Activated T-cell treated with anti-CD3 and anti-CD28 coated beads, Interleukin-2, amount 50 U/mL, for 48 hours (primary cell): ENCODE data around the gene SMARCD3.
A peak's percentile ranks its signal among the peaks of the same experiment; 100 is the strongest.

Experiments
- DNase-seq, 2 experiments: peaks; one replicate each; pipeline ENCODE4 v3.0.0-alpha.2; 2020

The SMARCD3 gene

DNA sequence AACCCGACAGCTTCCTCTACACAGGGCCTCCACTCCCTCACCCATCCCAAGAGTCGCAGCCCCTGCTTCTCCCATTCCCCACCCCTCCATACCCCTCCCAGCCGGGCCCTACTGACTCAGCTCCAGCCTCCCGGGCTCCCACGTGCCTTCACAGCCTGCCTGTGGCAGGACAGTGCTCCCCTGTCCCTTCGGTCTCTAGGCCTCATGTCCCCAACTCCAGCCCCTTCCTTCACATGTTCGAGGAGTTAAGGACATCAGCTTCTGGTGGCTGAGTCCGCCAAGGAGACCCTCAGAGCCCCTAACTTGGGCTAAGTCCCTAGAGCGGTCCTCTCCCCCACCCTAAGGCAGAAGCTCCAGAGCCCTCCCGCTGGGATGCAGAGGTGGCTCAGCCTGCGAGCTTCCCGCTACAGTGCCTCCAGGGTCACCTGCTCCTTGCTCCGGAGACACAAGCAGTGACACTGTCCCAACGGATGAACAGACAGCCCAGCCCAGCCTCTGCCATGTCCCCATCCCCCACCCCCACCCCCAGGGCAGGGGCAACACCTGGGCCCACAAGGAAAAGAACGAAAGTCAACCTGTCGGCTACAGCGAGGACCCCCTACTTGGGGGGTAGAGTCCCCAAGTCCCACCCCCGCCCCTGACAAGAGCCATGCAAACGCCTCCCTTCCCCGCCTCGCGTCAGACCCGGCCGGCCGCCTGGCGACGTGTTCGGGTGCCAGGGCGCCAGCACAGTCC is 716 bp downstream of the SMARCD3 start:
- peak in 1 of 2 experiments; percentile 32 for DNase-seq

DNA sequence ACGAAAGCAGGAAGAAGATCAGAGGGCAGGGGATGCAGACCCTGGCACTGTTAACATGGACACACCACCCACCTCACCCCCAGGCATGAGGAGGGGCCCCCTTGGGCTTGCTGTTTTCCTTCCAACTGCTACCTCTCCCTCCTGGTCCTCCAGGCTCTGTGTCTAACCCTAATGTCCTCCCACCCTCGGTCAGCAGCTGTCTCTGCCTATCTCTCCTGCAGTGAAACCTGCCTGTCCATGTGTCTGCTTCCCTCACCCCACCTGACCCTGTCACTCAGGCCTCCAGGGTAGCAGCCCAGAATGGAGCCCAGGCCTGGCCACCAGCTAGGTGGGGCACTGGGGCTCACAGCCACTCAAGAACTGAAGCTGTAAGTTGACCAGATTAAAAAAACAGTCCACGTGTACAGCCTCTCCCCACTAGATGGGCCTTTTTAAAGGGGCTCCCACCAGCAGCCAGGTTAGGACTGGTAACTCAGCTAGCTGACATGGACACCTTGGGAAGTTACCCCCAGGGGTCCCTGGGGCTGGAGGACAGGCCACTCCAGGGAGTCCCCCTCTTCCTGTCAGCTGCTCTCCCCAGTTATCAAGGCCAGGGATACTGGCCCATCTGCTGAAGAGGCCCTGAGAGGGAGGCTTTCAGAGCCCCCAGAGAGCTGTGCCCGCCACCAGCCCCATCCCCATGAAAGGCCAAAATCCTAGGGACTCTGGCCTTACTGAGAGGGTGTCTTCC is 1.5 kb downstream of the SMARCD3 start:
- DNase-seq: no peak

DNA sequence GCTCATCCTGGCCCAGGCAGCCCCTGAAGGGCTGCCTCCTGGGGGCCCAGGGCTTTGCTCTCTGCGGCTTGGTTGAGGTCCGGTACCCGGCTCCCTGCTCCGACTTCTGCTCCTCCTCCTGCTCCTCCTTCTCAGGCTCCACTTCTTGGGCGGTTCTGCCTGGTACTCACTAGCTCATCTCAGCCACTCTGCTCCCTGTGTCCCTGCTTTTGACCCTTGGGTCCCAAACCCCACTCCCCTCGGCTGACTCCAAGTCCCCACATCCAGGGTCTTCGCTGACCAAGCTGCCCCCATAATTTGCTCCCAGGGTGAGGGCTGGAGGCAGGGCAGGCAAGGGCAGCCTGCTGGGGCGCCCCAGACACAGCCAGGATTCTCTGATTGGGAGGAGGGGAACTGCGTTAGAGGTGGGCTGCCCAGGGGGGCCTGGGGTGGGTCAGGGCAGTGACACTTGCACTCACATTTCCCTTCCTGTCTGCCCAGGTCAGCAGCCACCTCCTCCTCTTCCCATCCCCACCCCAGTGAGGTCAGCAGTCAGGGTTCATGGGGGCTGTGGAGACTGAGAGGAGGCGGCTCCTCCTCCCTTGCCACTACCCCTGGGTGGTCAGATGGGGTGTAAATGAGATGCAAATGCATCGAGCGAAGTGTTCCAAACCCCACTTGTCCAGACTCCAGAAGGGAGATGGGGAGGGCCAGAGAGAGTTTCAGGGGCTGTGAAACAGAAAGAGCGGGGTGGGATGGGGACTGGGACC is 2.2 kb downstream of the SMARCD3 start:
- DNase-seq: no peak

DNA sequence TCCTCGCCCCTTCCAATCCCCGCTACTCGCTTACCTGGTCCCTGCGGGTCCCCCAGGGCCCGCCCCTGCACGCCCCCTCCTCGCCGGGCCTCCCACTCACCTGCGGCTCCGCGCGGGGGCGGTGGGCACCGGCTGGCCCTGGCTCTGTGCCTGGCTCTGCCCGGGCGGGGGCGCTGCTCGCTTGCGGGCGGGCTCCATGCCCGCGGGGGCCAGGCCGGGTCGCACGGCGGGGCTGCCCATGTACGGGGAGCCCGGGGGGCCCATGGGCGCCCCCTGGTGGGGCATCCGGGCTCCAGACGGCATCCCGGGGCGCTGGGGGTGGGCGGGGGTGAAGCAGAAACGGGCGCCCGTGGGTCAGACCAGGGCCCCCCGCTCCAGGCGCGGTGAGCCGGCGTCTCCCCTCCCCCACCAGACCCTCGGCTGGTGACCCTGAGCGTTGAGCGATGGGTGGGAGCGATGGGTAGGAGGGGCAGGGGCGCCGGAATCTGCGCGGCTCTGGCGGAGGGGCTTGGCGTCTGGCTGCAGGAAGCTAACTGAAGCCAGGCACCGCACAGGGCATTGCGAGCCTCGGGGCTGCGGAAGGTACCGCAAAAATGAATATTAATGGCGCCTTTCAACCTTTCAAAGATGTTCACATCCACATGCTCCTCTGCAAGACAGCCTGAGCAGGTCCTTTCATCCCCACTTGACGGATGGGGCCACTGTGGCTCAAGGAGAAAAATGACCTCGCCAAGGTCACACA is 3.0 kb downstream of the SMARCD3 start:
- DNase-seq: peak; percentile 74 to 80

DNA sequence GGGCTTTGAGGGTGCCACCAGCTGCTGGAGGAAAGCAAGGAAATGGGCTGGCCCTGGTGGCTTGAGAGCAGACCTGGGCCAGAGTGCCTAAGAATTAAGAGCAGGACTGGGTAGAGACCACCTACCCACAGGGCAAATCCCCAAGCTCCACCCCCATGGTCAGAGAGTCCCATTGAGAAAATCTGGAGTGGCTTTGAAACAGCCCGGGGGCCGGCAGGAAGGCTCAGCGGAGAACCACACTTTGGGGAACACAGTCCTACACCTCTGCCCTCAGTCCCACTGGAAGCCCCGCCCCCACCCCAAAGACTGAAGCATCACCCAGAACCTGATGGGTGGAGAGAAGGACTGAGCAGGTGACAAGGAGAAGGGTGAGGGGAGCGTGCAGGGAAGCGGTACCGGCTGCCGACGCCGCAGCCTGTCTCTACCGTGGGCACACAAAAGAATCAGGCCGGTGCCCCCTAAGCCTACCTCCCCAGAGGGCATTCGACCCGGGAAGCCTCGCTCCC is 3.6 kb downstream of the SMARCD3 start:
- DNase-seq: peak; percentile 38 to 42

DNA sequence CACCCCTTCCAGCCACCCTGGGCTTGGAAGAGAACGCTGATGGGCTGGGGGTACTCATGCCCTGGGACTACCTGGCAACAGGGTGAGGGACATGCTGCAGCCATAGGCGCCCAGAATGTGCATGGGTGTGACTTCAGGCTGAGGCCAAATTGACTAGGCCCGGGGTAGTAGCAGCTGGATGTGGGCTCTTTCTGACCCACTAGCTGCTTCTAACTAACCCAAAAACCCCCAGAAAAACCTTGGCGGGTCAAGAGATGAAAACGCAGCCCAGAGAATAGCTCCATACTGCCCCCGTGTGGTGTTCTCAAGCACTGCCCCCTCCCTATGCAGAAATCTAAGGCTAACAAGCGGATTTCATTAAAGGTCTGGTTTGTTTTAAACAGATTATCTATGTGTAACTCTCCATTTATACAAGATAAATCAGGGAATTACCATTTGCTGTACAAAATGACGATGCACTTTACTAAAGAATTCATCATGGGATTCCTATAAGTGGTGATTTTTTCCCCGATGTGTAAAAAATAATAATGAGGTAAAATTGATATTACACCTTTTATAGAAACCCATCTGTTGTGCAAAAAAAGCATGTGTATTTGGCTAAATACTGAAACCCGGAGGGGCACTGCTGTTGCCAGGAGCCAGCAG is 4.2 kb downstream of the SMARCD3 start:
- peak; percentile 75 to 79 for DNase-seq

DNA sequence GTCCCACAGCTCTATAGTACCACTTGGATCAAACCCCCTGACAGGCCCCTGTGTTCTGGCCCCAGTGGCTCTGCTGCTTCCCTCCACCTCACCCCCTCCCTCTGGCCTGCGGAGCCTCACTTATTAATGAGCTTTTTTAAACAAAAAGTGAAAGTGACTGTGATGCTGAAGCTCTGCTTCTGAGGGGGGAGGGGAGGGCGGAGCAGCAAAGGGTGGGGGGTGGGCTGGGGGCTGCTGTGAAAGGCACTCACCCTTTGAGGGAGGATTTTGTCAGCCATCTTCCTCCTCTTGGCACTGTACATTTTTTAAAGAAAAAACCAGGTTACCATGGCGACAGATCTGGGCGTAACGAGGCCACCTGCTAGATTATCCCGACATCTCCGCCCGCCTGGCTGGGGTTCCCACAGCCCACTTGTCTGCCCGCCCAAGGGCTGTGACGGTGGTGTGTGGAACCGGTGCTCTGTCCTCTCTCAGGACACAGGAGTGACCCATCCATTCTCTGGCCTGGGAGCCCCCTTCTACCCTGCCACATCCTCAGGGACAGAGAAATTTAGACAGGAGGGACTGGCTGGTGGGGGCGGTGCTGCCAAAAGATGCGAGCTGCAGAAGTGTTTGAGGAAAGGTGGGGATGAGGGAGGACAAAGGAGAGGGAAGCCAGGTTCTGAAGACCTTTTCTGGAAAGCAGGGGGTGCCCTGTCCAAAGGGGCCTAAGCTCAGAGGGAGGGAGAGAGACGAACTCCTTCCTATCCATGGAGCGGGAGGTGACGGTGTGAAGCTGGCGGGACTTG is 4.9 kb downstream of the SMARCD3 start:
- peak; percentile 44 to 49 for DNase-seq

DNA sequence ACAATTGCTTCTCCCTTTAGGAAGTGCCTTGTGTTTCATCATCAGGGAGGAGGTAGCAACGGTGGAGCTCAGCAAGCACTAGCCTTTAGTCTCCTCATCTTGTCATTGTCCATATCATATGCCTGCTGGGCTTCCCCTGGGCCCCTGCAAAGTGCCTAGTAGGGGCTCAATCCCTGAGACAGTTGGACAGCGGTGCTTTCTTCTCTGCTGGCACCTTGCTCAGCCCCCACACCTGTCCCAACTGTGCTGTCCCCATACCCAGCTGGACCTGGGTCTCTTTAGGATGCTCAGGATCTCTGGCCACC is 5.5 kb downstream of the SMARCD3 start:
- no peak for DNase-seq

DNA sequence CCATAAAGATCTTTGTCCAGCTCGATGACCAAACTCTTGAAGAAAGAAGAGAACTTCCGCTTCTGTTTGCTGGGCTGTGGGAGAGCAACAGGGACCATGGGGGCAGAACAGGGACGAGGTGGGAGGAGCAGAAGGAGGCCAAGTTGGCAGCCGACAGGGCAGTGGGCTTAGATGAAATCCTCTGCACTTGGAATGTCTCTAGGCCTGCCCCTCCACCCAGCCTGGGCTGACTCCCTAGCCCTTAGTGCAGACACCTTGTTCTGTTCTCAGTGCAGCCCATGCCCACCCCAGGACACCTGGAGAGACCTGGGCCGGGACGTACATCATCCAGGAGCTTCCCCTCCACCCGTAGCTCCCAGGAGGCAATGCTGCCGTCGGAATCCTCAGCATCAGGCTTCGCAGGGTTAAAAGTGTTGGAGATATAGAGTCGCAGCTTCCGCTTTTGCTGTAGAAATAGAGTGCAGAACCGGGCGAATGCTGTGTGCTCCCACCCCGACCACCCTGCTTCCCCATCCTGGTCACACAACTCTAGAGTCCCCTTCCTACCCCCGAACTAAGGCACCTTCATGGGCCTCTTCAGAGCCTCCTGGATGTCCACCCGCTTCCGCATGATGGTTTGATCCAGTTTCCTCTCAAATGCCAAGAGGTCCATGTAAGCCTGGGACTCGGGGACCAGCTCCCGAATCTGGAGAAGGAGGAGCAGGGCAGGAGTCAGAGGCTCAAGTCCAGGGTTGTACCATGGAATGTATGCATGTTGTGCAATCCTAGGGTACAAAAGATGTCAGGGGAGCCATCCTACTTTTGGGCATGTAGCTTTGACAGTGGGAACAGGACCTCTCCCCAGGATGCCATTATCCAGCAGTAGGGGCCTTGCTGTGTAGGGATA is 6.1 kb downstream of the SMARCD3 start:
- no peak for DNase-seq

DNA sequence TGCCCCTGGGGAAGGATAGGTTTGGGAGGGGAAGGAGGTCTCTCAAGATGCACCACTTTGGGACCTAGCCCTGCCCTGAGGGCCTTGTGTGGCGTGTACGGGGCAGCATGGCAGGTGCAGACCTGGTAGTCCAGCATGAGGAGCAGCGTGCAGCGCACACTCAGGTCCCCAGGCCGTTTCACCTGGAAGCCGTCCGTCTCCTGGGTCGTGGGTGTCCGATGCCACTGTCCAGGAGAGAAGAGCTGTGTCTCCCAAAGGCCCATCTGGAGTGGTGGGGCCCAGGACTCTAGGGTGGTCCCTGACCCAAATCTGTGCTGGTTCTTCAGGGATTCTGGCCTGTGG is 6.8 kb downstream of the SMARCD3 start:
- no peak for DNase-seq

DNA sequence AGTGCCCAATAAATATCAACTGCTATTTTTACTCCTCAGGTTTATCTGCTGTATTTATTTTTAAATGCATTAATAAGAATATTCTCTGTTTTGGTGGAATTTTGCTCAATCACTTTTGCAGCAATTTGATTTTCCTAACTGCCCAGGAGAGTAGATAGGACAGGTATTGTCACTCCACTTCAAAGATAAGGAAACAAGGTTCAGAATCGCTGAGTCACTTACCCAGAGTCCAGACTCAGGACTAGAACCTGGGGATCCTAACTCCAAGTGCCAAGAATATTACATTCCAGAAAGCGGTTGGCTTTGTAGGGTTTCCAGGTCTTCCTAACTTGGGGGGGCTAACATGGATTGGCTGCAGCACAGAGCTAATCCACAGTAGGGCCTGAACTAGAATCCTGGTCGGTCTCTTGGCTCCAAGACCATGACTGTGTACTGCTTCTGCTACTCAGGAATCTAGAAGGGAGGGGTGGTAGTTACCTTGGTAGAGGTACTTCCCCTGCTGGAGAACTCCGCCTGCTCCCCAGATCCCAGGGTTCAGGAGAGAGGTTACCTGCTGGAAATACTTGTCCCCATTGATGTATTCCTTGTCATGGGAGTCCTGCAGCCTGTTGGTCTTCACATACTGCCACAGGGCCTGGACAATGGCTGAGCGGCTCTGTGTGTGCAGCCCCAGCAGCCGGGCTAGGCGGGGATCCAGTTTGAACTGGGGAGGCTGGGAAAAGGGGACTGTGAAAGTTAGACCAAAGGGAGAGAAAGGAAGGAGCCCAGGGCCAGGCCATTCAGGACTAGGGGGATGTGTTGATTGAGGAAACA is 7.3 kb downstream of the SMARCD3 start:
- DNase-seq: no peak

DNA sequence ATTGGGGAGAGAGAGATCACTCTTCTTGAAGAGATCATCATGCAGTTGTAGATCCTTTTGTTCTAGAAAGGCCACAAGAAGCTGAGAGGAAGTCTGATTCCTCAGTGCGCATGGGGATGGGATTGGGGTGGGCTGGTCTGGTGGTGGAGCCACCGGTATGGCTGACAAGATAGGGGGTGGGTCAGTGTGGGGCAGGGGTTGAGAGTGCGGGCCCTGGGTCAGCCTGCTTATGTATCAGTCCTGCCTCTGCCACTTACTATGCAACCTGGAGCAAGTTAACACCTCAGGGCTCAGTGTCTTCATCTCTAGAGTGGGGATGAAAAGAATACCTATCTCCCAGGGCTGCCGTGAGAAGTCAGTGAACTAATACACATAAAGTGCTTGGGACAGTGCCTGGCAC is 8.0 kb downstream of the SMARCD3 start:
- DNase-seq: no peak

DNA sequence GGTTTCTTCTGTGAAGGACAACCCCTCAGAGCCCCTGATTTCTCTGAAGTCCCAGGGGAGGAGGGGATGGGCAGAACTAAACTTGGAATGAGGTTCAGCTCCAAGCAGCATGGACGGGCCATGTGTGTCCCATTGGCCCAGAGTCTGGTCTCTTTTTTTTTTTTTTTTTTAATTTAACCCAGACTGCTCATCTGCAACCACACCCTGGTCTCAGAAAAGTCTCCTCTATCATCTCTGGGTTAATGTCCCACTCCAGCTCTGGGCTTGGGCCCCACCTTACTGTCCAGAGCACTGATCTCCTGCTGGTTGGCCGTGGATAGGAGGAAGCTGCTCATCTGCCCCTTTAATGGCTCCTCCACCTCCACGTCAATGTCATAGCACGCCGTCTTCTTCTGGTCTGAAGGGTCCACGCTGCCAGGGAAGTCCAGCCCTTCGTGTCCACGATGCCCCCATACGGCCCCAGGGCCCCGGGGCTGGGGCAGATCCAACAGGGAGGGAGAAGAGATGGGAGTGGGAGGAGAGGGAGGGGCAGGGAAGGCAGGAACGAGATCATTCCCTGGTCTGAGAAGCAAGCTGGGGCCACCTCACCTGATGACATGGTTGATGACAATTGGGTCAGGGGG is 8.5 kb downstream of the SMARCD3 start:
- DNase-seq: no peak

DNA sequence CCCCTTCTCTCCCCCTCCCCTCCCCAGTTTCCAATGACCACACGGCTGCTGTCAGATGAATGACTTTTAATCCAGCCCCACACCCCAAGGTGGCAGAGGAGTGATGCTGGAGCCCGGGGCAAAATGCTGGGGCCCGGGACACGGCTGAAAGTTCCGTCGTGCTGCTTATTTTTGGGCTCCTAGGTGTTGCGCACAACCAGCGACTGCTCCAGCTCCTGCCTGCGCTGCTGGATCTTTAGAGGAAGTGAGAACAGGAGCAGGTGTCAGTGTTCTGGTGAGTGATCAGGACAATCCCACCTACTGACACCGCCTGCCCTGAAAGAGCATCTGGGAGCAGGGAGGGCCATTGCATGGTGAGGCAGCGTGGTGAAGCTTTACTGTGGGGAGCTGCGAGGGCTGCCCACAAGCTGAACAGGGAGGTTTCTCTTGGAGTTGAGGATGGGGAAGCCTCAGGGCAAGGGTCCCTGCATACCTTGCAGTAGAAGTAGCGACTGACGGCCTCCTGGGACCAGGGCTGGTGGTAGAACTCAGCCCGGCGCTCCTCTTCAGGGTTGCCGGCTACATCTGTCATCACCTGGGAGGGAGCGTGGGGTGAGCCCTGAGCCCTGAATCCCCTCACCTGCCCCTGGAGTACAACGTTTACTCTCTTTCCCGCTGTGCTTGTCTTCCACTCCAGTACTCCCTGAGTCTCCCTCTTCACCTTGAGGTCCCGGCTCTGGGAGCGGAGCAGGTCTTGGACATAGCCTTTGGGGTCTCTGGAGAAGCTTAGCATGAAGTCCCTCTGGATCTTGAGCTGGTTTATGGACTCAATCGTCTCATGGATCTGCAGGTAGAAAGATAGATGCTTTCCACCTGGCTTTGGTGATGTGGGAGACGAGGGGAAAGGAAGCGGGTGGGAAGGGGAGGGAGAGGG is 9.3 kb downstream of the SMARCD3 start:
- DNase-seq: no peak

DNA sequence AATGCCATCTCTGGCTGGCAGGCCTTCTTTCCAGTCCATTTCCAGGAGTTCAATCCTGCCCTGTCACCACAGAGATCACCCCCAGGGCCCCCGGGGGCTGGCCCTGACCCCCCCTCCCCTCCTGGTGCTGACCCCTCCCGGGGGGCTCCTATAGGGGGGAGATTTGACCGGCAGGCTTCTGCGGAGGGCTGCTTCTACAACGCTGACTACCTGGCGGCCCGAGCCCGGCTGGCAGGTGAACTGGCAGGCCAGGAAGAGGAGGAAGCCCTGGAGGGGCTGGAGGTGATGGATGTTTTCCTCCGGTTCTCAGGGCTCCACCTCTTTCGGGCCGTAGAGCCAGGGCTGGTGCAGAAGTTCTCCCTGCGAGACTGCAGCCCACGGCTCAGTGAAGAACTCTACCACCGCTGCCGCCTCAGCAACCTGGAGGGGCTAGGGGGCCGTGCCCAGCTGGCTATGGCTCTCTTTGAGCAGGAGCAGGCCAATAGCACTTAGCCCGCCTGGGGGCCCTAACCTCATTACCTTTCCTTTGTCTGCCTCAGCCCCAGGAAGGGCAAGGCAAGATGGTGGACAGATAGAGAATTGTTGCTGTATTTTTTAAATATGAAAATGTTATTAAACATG is 10.2 kb downstream of the SMARCD3 start:
- no peak for DNase-seq

DNA sequence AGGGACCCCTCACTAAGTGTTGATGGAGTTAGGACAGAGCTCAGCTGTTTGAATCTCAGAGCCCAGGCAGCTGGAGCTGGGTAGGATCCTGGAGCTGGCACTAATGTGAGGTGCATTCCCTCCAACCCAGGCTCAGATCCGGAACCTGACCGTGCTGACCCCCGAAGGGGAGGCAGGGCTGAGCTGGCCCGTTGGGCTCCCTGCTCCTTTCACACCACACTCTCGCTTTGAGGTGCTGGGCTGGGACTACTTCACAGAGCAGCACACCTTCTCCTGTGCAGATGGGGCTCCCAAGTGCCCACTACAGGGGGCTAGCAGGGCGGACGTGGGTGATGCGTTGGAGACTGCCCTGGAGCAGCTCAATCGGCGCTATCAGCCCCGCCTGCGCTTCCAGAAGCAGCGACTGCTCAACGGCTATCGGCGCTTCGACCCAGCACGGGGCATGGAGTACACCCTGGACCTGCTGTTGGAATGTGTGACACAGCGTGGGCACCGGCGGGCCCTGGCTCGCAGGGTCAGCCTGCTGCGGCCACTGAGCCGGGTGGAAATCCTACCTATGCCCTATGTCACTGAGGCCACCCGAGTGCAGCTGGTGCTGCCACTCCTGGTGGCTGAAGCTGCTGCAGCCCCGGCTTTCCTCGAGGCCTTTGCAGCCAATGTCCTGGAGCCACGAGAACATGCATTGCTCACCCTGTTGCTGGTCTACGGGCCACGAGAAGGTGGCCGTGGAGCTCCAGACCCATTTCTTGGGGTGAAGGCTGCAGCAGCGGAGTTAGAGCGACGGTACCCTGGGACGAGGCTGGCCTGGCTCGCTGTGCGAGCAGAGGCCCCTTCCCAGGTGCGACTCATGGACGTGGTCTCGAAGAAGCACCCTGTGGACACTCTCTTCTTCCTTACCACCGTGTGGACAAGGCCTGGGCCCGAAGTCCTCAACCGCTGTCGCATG is 11.0 kb downstream of the SMARCD3 start:
- no peak for DNase-seq

DNA sequence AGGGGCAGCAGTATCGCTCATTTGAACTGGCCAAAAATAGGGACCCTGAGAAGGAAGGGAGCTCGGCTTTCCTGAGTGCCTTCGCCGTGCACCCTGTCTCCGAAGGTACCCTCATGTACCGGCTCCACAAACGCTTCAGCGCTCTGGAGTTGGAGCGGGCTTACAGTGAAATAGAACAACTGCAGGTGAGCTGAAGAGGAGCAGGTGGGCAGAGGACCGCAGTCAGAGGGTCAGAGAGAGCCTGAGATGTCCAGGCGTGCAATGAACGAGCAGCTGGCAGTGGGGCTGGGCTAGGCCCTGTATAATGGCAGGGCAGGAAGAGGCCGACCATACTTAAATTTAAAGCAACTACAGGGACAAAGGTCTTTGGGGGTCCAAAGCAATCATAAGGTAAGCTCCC is 12.1 kb downstream of the SMARCD3 start:
- no peak for DNase-seq
